B cell (primary cell): ENCODE results near the gene FANCD2OS.
"Not testable (repeated sequence)": the region's sequence is repeated elsewhere in the genome, so short reads cannot be mapped to it uniquely, and the experiment has no call there.

Source experiments
- CTCF ChIP-seq: fragments of 200-600 bp; IDR thresholded peaks from one replicate; pipeline ENCODE4 v1.8.0; 2022; ENCODE audit warnings: antibody characterized with exemption, mild to moderate bottlenecking
- EZH2 ChIP-seq: IDR thresholded peaks from 2 replicates; pipeline ENCODE4 v1.6.1; 2012; ENCODE audit warnings: borderline replicate concordance, low read depth, mild to moderate bottlenecking, moderate library complexity, low read length; ENCODE audit not compliant: insufficient read depth, poor library complexity, severe bottlenecking

GRCh38 chr3:10135872-10136271 is 27.8 kb upstream of the FANCD2OS start:
- TF ChIP-seq CTCF, EZH2: not testable (repeated sequence)
